GM19025 (cell line): ENCODE results near the gene ZNF718.
"Not testable (repeated sequence)": the region's sequence is repeated elsewhere in the genome, so short reads cannot be mapped to it uniquely, and the experiment has no call there.

Experiments
- ATAC-seq: cut with Tn5 transposase; IDR thresholded peaks from one replicate; pipeline ENCODE4 v1.9.1; 2021; ENCODE audit warnings: mild to moderate bottlenecking, low read depth, moderate library complexity; ENCODE audit not compliant: unreplicated experiment

The ZNF718 gene

DNA sequence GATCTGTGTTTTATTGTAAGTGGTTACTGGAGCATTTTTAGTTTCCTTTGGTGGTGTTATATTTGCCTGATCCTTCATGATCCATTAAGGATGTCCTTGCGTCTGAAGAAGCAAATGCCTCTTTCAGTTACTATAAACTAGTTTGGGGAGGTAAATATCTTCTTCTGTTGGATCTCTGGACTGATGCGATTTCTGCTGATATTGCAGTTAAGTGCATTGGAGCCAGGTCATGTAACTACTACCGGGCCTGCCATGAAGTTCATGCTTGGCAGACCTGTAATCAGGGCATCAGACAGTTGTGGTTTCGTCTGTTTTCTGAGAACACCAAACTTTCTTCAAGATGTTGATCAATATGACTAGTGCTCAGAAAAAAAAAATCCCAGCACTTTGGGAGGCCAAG, 22.9 kb downstream of the ZNF718 start:
- ATAC-seq = no peak

DNA sequence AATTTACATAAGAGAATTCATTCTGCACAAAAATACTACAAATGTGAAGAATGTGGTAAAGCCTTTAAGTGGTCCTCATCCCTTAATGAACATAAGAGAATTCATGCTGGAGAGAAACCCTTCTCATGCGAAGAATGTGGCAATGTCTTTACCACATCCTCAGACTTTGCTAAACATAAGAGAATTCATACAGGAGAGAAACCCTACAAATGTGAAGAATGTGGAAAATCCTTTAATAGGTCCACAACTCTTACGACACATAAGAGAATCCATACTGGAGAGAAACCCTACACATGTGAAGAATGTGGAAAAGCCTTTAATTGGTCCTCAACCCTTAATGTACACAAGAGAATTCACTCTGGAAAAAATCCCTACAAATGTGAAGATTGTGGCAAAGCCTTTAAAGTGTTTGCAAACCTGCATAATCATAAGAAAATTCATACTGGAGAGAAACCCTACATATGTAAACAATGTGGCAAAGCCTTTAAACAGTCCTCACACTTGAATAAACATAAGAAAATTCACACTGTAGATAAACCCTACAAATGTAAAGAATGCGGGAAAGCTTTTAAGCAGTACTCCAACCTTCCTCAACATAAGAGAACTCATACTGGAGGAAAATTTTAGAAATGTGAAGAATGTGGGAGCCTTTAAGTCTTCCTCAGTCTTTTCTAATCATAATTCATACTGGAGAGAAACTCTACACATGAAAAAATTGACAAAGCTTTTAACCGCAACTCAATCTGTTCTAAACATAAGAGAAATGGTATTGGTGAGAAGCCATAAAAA, 37.4 kb downstream of the ZNF718 start:
- ATAC-seq = no peak

DNA sequence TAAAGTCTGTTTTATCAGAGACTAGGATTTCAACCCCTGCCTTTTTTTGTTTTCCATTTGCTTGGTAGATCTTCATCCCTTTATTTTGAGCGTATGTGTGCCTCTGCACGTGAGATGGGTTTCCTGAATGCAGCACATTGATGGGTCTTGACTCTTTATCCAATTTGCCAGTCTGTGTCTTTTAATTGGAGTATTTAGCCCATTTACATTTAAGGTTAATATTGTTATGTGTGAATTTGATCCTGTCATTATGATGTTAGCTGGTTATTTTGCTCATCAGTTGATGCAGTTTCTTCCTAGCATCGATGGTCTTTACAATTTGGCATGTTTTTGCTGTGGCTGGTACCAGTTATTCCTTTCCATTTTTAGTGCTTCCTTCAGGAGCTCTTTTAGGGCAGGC, 45.3 kb downstream of the ZNF718 start:
- ATAC-seq = not testable (repeated sequence)

DNA sequence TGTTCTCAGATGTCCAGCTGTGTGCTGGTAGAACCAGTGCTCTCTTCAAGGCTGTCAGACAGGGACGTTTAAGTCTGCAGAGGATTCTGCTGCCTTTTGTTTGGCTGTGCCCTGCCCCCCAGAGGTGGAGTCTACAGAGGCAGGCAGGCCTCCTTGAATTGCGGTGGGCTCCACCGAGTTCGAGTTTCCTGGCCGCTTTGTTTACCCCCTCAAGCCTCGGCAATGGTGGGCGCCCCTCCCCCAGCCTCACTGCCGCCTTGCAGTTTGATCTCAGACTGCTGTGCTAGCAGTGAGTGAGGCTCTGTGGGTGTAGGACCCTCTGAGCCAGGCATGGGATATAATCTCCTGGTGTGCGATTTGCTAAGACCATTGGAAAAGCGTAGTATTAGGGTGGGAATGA, 47.0 kb downstream of the ZNF718 start:
- ATAC-seq = not testable (repeated sequence)

GRCh38 chr4:173666-174314, 49.5 kb downstream of the ZNF718 start:
- no peak for ATAC-seq

- no peak for ATAC-seq
Measured at GRCh38 chr4:175986-176385, 51.7 kb downstream of the ZNF718 start.

DNA sequence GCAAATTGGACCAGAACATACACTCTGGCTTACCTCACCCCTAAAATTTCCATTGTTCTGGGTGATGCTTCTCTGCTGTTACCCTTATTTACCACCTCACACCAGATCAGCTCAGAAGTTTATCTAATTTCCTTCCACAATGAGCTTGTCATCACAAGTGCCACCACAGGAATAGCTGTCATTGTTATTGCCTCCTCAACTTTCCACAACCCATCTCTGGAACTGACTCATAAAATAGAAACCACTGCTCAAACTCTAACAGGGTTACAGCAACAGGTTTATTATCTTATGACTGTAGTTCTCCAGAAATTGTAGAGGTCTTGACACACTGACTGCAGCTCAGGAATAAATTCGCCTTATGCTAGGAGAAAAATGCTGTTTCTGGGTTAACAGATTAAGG, 52.7 kb downstream of the ZNF718 start:
- ATAC-seq = no peak

DNA sequence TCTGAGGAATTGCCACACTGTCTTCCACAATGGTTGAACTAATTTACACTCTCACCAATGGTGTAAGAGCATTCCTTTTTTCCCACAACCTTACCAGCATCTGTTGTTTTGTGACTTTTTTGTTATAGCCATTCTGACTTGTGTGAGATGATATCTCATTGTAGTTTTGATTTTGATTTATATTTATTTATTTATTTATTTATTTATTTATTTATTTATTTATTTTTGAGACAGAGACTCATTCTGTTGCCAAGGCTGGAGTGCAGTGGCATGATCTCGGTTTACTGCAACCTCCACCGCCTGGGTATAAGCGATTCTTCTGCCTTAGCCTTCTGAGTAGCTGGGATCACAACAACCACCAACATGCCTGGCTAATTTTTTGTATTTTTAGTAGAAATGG, 57.9 kb downstream of the ZNF718 start:
- not testable (repeated sequence) for ATAC-seq

DNA sequence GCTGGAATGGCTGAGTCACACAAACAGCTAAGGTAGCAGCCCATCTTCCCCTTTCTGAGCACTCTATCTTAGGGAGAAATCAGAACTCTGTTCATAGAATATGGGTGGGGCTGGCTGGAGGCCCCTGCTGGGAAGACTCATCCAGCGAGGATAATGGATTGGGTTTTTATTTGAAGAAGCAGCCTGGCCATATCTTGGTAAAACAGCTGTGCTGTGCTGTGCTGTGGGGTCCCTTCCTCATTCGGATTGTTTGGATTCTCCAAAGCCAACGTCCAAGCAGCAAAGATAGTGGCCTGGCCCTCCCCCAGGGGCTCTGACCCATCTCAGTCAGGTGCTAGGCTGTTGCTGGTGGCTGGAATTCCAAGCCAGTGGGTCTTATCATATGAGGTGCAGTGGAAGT, 63.8 kb downstream of the ZNF718 start:
- no peak for ATAC-seq

DNA sequence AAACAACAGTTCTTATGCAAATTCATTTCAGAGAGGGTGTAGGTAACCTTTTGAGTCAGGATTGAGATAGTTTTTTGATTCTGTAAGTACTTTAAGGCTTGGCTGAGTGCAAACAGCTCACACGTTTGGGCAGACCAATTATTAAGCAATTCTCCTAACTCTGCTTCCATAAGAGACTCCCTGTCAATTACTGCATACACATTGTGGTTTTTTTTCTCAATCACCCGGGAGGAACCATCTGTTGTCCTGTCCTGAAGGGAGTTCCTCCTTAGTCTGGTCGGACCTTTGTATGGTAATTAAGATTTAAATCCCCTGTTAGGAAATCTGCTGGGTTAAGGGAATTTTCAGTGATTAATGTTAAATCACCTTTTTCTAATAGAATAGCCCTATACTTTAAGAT, 70.9 kb downstream of the ZNF718 start:
- ATAC-seq = not testable (repeated sequence)

GRCh38 chr4:200936-201335, 76.6 kb downstream of the ZNF718 start:
- ATAC-seq = no peak

GRCh38 chr4:202822-203221, 78.5 kb downstream of the ZNF718 start:
- not testable (repeated sequence) for ATAC-seq

GRCh38 chr4:205097-205756, 80.9 kb downstream of the ZNF718 start:
- no peak for ATAC-seq

- no peak for ATAC-seq
Measured at GRCh38 chr4:206054-206453, 81.8 kb downstream of the ZNF718 start.

GRCh38 chr4:208416-209096, 84.3 kb downstream of the ZNF718 start:
- ATAC-seq = not testable (repeated sequence)

DNA sequence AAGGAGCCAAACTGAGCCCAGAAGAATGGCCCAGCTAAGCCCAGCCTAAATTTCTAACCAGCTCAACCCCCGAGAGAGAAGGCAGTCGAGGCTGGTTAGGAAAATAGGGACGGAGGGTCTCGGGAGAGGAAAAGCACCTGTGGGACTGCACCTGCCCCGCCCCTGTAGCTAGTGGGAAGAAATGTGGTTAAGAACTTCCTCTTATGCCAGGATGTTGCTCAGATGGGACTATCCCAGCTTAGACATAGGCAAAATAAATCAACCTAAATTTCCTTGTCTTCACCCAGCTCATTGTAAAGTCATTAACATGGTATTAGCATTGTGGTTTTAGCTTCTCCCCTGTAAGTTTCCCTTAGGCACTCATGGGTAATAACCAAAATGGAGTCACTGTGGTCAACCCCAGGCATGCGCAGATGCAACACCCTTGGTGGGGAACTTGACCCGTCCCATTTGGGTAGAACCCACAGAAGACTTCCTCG, 86.8 kb downstream of the ZNF718 start:
- no peak for ATAC-seq

- ATAC-seq = no peak
Measured at GRCh38 chr4:212438-213188, 88.3 kb downstream of the ZNF718 start.

DNA sequence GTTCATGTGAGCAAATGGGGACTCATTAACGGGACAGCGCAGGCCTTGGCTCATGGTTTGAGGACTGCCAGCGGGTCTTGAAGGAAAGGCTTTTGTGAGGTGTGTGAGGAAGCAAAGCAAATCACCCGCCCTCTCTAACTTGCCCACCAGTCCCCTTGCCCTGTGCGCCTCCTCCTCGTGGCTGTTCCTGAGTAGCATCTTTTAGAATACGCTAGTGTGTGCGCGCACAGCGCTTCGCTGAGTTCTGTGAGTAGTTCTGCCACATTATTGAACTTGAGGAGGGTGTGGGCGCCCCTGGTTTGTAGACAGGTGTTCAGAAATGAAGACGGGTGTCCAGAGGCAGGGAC, 88.9 kb downstream of the ZNF718 start:
- ATAC-seq = not testable (repeated sequence)
